ENCODE data around the gene SPPL3.

- TF ChIP-seq CTCF (conservative IDR thresholded peaks at IDR 0.05; ENCODE audit: low read depth in 2 of 2), result no peak
- no peak for TF ChIP-seq STAT1 (IDR thresholded peaks at IDR 0.05; ENCODE audit: unreplicated experiment)
- no peak for TF ChIP-seq REST (IDR thresholded peaks at IDR 0.05; ENCODE audit: unreplicated experiment)
- TF ChIP-seq POLR2AphosphoS5 (IDR thresholded peaks at IDR 0.05; ENCODE audit: low read depth), result no peak
- TF ChIP-seq ZNF331 (CRISPR knock-in tag; IDR thresholded peaks at IDR 0.05; ENCODE audit: low read depth), result no peak
- no peak for TF ChIP-seq EZH2 (IDR thresholded peaks at IDR 0.05; ENCODE audit: low read depth, unreplicated experiment)
- no peak for TF ChIP-seq EZH2phosphoT487 (IDR thresholded peaks at IDR 0.05; ENCODE audit: unreplicated experiment)
- no peak for TF ChIP-seq ETS1 (IDR thresholded peaks at IDR 0.05)
- TF ChIP-seq NANOG (IDR thresholded peaks at IDR 0.05; ENCODE audit: borderline replicate concordance), result no peak
- no peak for TF ChIP-seq CREB1 (CRISPR knock-in tag; IDR thresholded peaks at IDR 0.05; ENCODE audit: low read depth)
- TF ChIP-seq JUNB (IDR thresholded peaks at IDR 0.05; ENCODE audit: unreplicated experiment), result no peak
- no peak for TF ChIP-seq ZNF114 (CRISPR knock-in tag; IDR thresholded peaks at IDR 0.05)
Observed at GRCh38 chr12:120797677-120798642, 106.2 kb downstream of the SPPL3 start.

Data from GM23338 (cell line).